HAP-1 (cell line): ENCODE data around the gene GNB1.
"Not testable (repeated sequence)": the region's sequence is repeated elsewhere in the genome, so short reads cannot be mapped to it uniquely, and the experiment has no call there.

Experiments used
- DNase-seq, 2 experiments: peaks; one replicate each; pipeline ENCODE4 v3.0.0-alpha.2; 2016 to 2020; ENCODE audit warnings: low spot score in 2 of 2
- H3K27me3 ChIP-seq: fragments of 250-450 bp; sonication (Bioruptor Pico); 2 replicates; pipeline ENCODE4 v1.5.1; 2020; ENCODE audit warnings: low read depth, mild to moderate bottlenecking, moderate library complexity
- H3K36me3 ChIP-seq: fragments of 250-450 bp; sonication (Bioruptor Pico); replicated peaks from 2 replicates; pipeline ENCODE4 v1.5.1; 2020; ENCODE audit warnings: mild to moderate bottlenecking
- H3K4me1 ChIP-seq: fragments of 250-450 bp; sonication (Bioruptor Pico); 2 replicates; pipeline ENCODE4 v1.5.1; 2020; ENCODE audit warnings: mild to moderate bottlenecking
- H3K4me3 ChIP-seq: fragments of 250-450 bp; sonication (Bioruptor Pico); 2 replicates; pipeline ENCODE4 v1.5.1; 2020; ENCODE audit warnings: mild to moderate bottlenecking, moderate library complexity
- H3K9me3 ChIP-seq: fragments of 250-450 bp; sonication (Bioruptor Pico); 2 replicates; pipeline ENCODE4 v1.5.1; 2020; ENCODE audit warnings: mild to moderate bottlenecking, moderate library complexity
- in situ Hi-C: fragments of 300-500 bp; cut with MboI; formaldehyde crosslinking; loops from 3 replicates; pipeline ENCODE4 v1.14.3; 2020; ENCODE audit warnings: low sequenced_read_pairs, inconsistent platforms, mixed read lengths

GNB1 gene

GRCh38 chr1:1893997-1894353 is 3.1 kb upstream of the GNB1 start:
- H3K9me3 ChIP-seq, result no peaks in the 10 kb centered on the region
- peaks cover 4% of the 10 kb centered on the region for H3K36me3 ChIP-seq
- H3K27me3 ChIP-seq, result no peaks in the 10 kb centered on the region
- no peak overlapping the region for H3K4me3 ChIP-seq
- no peak for DNase-seq
- H3K4me1 ChIP-seq, result peaks cover 8% of the 10 kb centered on the region
- in situ Hi-C loops, result no loop called here

GRCh38 chr1:1893291-1893985 is 2.6 kb upstream of the GNB1 start:
- in situ Hi-C loops, result no loop called here
- DNase-seq, result no peak
- Histone ChIP-seq H3K4me1 (peaks cover 13% of the 10 kb centered on the region), H3K4me3 (no peak overlapping the region), H3K9me3 (no peaks in the 10 kb centered on the region), H3K36me3 (peaks cover 4% of the 10 kb centered on the region), H3K27me3 (no peaks in the 10 kb centered on the region)

- no peak for DNase-seq
- no peak overlapping the region for H3K4me3 ChIP-seq
- in situ Hi-C loops, result no loop called here
- peaks cover 13% of the 10 kb centered on the region for H3K4me1 ChIP-seq
- H3K27me3 ChIP-seq, result no peaks in the 10 kb centered on the region
- no peaks in the 10 kb centered on the region for H3K9me3 ChIP-seq
- peaks cover 4% of the 10 kb centered on the region for H3K36me3 ChIP-seq
Measured at GRCh38 chr1:1892763-1893120, 1.9 kb upstream of the GNB1 start.

GRCh38 chr1:1892079-1892762 is 1.3 kb upstream of the GNB1 start:
- DNase-seq, result no peak
- H3K36me3 ChIP-seq, result peaks cover 4% of the 10 kb centered on the region
- peaks cover 16% of the 10 kb centered on the region for H3K4me1 ChIP-seq
- in situ Hi-C loops, result no loop called here
- H3K27me3 ChIP-seq, result 0 out of 2 replicates have a peak, but pooled peaks cover under 1% of the 10 kb centered on the region
- H3K9me3 ChIP-seq, result no peaks in the 10 kb centered on the region
- H3K4me3 ChIP-seq, result peak overlapping the region; percentile 51

GRCh38 chr1:1891349-1892078 is 627 bp upstream of the GNB1 start:
- in situ Hi-C loops, result no loop called here
- Histone ChIP-seq H3K27me3 (0 out of 2 replicates have a peak, but pooled peaks cover 2% of the 10 kb centered on the region), H3K4me1 (peaks cover 19% of the 10 kb centered on the region), H3K4me3 (peak overlapping the region; percentile 51), H3K9me3 (no peaks in the 10 kb centered on the region), H3K36me3 (peaks cover 4% of the 10 kb centered on the region)
- peak; percentile 32 to 77 for DNase-seq

GRCh38 chr1:1889847-1890505 is 911 bp downstream of the GNB1 start:
- peaks cover 19% of the 10 kb centered on the region for H3K4me1 ChIP-seq
- 0 out of 2 replicates have a peak, but pooled peaks cover 2% of the 10 kb centered on the region for H3K27me3 ChIP-seq
- peak overlapping the region; percentile 84 for H3K4me3 ChIP-seq
- H3K36me3 ChIP-seq, result peaks cover 4% of the 10 kb centered on the region
- DNase-seq, result peak; percentile 28 to 56
- in situ Hi-C loops, result no loop called here
- no peaks in the 10 kb centered on the region for H3K9me3 ChIP-seq

GRCh38 chr1:1889090-1889750 is 1.7 kb downstream of the GNB1 start:
- Histone ChIP-seq H3K4me3 (peak overlapping the region; percentile 84), H3K36me3 (peaks cover 4% of the 10 kb centered on the region), H3K4me1 (peaks cover 26% of the 10 kb centered on the region), H3K27me3 (0 out of 2 replicates have a peak, but pooled peaks cover 2% of the 10 kb centered on the region), H3K9me3 (no peaks in the 10 kb centered on the region)
- peak in 1 of 2 experiments; percentile 51 for DNase-seq
- in situ Hi-C loops, result no loop called here

- H3K27me3 ChIP-seq, DNase-seq, H3K9me3 ChIP-seq, in situ Hi-C loops, H3K4me3 ChIP-seq: not testable (repeated sequence)
- H3K4me1 ChIP-seq, result peaks cover 34% of the 10 kb centered on the region
- peaks cover 14% of the 10 kb centered on the region for H3K36me3 ChIP-seq
Measured at GRCh38 chr1:1883890-1884289, 7.0 kb downstream of the GNB1 start.

- Histone ChIP-seq H3K27me3 (0 out of 2 replicates have a peak, but pooled peaks cover 2% of the 10 kb centered on the region), H3K9me3 (no peaks in the 10 kb centered on the region), H3K36me3 (peaks cover 20% of the 10 kb centered on the region), H3K4me1 (peaks cover 30% of the 10 kb centered on the region), H3K4me3 (no peak overlapping the region)
- peak; percentile 65 to 74 for DNase-seq
- in situ Hi-C loops, result no loop called here
Measured at GRCh38 chr1:1883092-1883873, 7.6 kb downstream of the GNB1 start.

- in situ Hi-C loops, result no loop called here
- peaks cover 31% of the 10 kb centered on the region for H3K36me3 ChIP-seq
Measured at GRCh38 chr1:1881727-1882126, 9.2 kb downstream of the GNB1 start.

GRCh38 chr1:1880617-1881312 is 10.1 kb downstream of the GNB1 start:
- H3K27me3 ChIP-seq, result no peaks in the 10 kb centered on the region
- H3K36me3 ChIP-seq, result peaks cover 40% of the 10 kb centered on the region
- no peak for DNase-seq
- H3K4me1 ChIP-seq, result peaks cover 24% of the 10 kb centered on the region
- no peak overlapping the region for H3K4me3 ChIP-seq
- in situ Hi-C loops, result no loop called here
- no peaks in the 10 kb centered on the region for H3K9me3 ChIP-seq

More at GRCh38 chr1:1881727-1882126, 9.2 kb downstream of the GNB1 start:
- Histone ChIP-seq H3K4me1 (peaks cover 24% of the 10 kb centered on the region), H3K27me3 (no peaks in the 10 kb centered on the region), H3K9me3 (no peaks in the 10 kb centered on the region), H3K4me3 (no peak overlapping the region)
- no peak for DNase-seq

- H3K4me1 ChIP-seq, result peaks cover 23% of the 10 kb centered on the region
- in situ Hi-C loops, result no loop called here
Measured at GRCh38 chr1:1879942-1880341, 10.9 kb downstream of the GNB1 start.

More at GRCh38 chr1:1879942-1880341, 10.9 kb downstream of the GNB1 start:
- no peak overlapping the region for H3K4me3 ChIP-seq
- no peaks in the 10 kb centered on the region for H3K9me3 ChIP-seq
- peaks cover 48% of the 10 kb centered on the region for H3K36me3 ChIP-seq
- no peaks in the 10 kb centered on the region for H3K27me3 ChIP-seq
- no peak for DNase-seq
